ENCODE measurements around the gene BARD1. TPM values are rescaled to one million over a fixed set of nuclear protein-coding genes. Genes with fewer than 3 reads are reported as not detected.

Gene BARD1
- total RNA-seq, 2 experiments from 2014 or later = 4.4 to 5.2 TPM

- H3K4me3 Mint-ChIP-seq = no peak overlapping the region
- H3K36me3 Mint-ChIP-seq (ENCODE audit: low read depth) = peaks cover 2% of the 10 kb centered on the region
- Histone ChIP-seq H3K36me3 (ENCODE audit: insufficient read depth, low read length) (no peaks in the 10 kb centered on the region), H3K9me3 (ENCODE audit: control insufficient read depth in 1 of 2, insufficient read depth in 1 of 2, low read length in 2 of 2) (no peaks in the 10 kb centered on the region), H3K4me3 (ENCODE audit: low read length) (no peak overlapping the region), H3K4me1 (ENCODE audit: insufficient read depth, low read length) (peaks cover 10% of the 10 kb centered on the region), H3K27me3 (ENCODE audit: control insufficient read depth in 1 of 2, insufficient read depth in 2 of 2, low read length in 2 of 2) (no peaks in the 10 kb centered on the region), H3K27ac (ENCODE audit: low read depth in 1 of 2, low read length in 2 of 2) (no peak overlapping the region)
- H3K27me3 Mint-ChIP-seq = no peaks in the 10 kb centered on the region
- POLR2A ChIA-PET = interaction anchor here (1.1 kb wide), 1 partner anchor 12 kb away, joined by 3 read pairs; no protein-coding TSS in a partner anchor
- peaks cover 32% of the 10 kb centered on the region for H3K4me1 Mint-ChIP-seq (ENCODE audit: low read depth)
- ATAC-seq (ENCODE audit: poor library complexity) (no peak), DNase-seq (no peak)
- CTCF ChIA-PET = no interaction called here
- TF ChIP-seq, protein P1, sequence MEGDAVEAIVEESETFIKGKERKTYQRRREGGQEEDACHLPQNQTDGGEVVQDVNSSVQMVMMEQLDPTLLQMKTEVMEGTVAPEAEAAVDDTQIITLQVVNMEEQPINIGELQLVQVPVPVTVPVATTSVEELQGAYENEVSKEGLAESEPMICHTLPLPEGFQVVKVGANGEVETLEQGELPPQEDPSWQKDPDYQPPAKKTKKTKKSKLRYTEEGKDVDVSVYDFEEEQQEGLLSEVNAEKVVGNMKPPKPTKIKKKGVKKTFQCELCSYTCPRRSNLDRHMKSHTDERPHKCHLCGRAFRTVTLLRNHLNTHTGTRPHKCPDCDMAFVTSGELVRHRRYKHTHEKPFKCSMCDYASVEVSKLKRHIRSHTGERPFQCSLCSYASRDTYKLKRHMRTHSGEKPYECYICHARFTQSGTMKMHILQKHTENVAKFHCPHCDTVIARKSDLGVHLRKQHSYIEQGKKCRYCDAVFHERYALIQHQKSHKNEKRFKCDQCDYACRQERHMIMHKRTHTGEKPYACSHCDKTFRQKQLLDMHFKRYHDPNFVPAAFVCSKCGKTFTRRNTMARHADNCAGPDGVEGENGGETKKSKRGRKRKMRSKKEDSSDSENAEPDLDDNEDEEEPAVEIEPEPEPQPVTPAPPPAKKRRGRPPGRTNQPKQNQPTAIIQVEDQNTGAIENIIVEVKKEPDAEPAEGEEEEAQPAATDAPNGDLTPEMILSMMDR (IDR thresholded peaks at IDR 0.05) = no peak
- H3K27ac Mint-ChIP-seq = no peak overlapping the region
- H3K9me3 Mint-ChIP-seq = no peaks in the 10 kb centered on the region
- intact Hi-C loops (cut with DNase I, micrococcal nuclease) = no loop called here
These were observed 7.6 kb downstream of the BARD1 start for GRCh38 chr2:214801768-214802397.

- Mint-ChIP-seq H3K36me3 (ENCODE audit: low read depth) (peaks cover 7% of the 10 kb centered on the region), H3K27me3 (no peaks in the 10 kb centered on the region), H3K9me3 (no peaks in the 10 kb centered on the region), H3K4me1 (ENCODE audit: low read depth) (peaks cover 31% of the 10 kb centered on the region), H3K27ac (no peak overlapping the region), H3K4me3 (no peak overlapping the region)
- intact Hi-C loops (cut with DNase I, micrococcal nuclease) = no loop called here
- ChIA-PET POLR2A (no interaction called here), CTCF (no interaction called here)
- Histone ChIP-seq H3K4me1 (ENCODE audit: insufficient read depth, low read length) (peaks cover 3% of the 10 kb centered on the region), H3K27me3 (ENCODE audit: control insufficient read depth in 1 of 2, insufficient read depth in 2 of 2, low read length in 2 of 2) (no peaks in the 10 kb centered on the region), H3K4me3 (ENCODE audit: low read length) (no peak overlapping the region), H3K9me3 (ENCODE audit: control insufficient read depth in 1 of 2, insufficient read depth in 1 of 2, low read length in 2 of 2) (no peaks in the 10 kb centered on the region), H3K27ac (ENCODE audit: low read depth in 1 of 2, low read length in 2 of 2) (no peak overlapping the region), H3K36me3 (ENCODE audit: insufficient read depth, low read length) (no peaks in the 10 kb centered on the region)
- TF ChIP-seq, protein P1 (IDR thresholded peaks at IDR 0.05) = no peak
- no peak for DNase-seq
- no peak for ATAC-seq (ENCODE audit: poor library complexity)
These were observed 8.4 kb downstream of the BARD1 start for GRCh38 chr2:214801068-214801467.

DNA sequence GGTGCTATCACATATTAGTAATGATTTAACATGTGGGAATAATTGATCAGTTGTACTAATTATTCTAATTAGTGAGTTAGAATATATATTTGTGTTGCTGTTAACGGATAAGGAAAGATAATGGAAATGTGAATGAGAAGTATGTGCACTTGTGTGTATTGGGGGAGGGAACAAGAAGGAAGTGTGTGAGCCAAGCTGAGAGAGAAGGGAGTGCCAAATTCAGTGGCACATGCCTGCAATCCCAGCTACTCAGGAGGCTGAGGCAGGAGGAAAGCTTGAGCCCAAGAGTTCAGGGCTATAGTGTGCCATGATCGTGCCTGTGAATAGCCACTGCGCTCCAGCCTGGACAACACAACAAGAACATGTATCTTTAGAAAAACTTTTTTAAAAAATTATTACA lies 9.3 kb downstream of the BARD1 start:
- no peaks in the 10 kb centered on the region for H3K9me3 Mint-ChIP-seq
- DNase-seq (no peak), ATAC-seq (ENCODE audit: poor library complexity) (no peak)
- intact Hi-C loops (cut with DNase I, micrococcal nuclease) = no loop called here
- Histone ChIP-seq H3K9me3 (ENCODE audit: control insufficient read depth in 1 of 2, insufficient read depth in 1 of 2, low read length in 2 of 2) (no peaks in the 10 kb centered on the region), H3K4me1 (ENCODE audit: insufficient read depth, low read length) (no peaks in the 10 kb centered on the region), H3K36me3 (ENCODE audit: insufficient read depth, low read length) (no peaks in the 10 kb centered on the region), H3K27me3 (ENCODE audit: control insufficient read depth in 1 of 2, insufficient read depth in 2 of 2, low read length in 2 of 2) (no peaks in the 10 kb centered on the region), H3K27ac (ENCODE audit: low read depth in 1 of 2, low read length in 2 of 2) (no peak overlapping the region), H3K4me3 (ENCODE audit: low read length) (no peak overlapping the region)
- H3K27ac Mint-ChIP-seq = no peak overlapping the region
- no peaks in the 10 kb centered on the region for H3K27me3 Mint-ChIP-seq
- ChIA-PET CTCF (no interaction called here), POLR2A (no interaction called here)
- TF ChIP-seq, protein P1 (IDR thresholded peaks at IDR 0.05) = no peak
- peaks cover 24% of the 10 kb centered on the region for H3K4me1 Mint-ChIP-seq (ENCODE audit: low read depth)
- no peak overlapping the region for H3K4me3 Mint-ChIP-seq
- peaks cover 11% of the 10 kb centered on the region for H3K36me3 Mint-ChIP-seq (ENCODE audit: low read depth)

Measured in CD4-positive, alpha-beta T cell (primary cell).